WERI-Rb-1 (cell line): Measurements from ENCODE around the gene CTSD.

Experiments
- DNase-seq: peaks from one replicate; pipeline ENCODE4 v3.0.0-alpha.2; 2020
- H3K27ac ChIP-seq: fragments of 250-450 bp; sonication (Bioruptor Pico); 2 replicates; pipeline ENCODE4 v1.5.1; 2020; ENCODE audit warnings: mild to moderate bottlenecking, moderate library complexity
- H3K27me3 ChIP-seq: fragments of 250-450 bp; sonication (Bioruptor Pico); 2 replicates; pipeline ENCODE4 v1.5.1; 2021; ENCODE audit warnings: mild to moderate bottlenecking, low read depth, moderate library complexity; ENCODE audit not compliant: insufficient read depth, severe bottlenecking
- H3K36me3 ChIP-seq: fragments of 250-450 bp; sonication (Bioruptor Pico); 2 replicates; pipeline ENCODE4 v1.5.1; 2020; ENCODE audit warnings: mild to moderate bottlenecking, moderate library complexity
- H3K4me3 ChIP-seq: 2 replicates; pipeline ENCODE4 v1.5.1; 2011; ENCODE audit warnings: low read depth, mild to moderate bottlenecking, control low read depth, low read length
- H3K9me3 ChIP-seq: fragments of 250-450 bp; sonication (Bioruptor Pico); 2 replicates; pipeline ENCODE4 v1.5.1; 2021; ENCODE audit warnings: mild to moderate bottlenecking, moderate library complexity; ENCODE audit not compliant: severe bottlenecking
- CTCF ChIP-seq: IDR thresholded peaks from 2 replicates; pipeline ENCODE4 v1.5.1; 2011; ENCODE audit warnings: low read depth, mild to moderate bottlenecking, control low read depth, inconsistent platforms, low read length

Gene CTSD

GRCh38 chr11:1747753-1748635, 15.7 kb downstream of the CTSD start:
- peaks cover 54% of the 10 kb centered on the region for H3K27me3 ChIP-seq
- H3K36me3 ChIP-seq: no peaks in the 10 kb centered on the region; the same call in 1 of the 2 replicates
- no peak for DNase-seq
- no peak overlapping the region for H3K27ac ChIP-seq
- no peaks in the 10 kb centered on the region for H3K9me3 ChIP-seq
- TF ChIP-seq CTCF: no peak
- no peak overlapping the region for H3K4me3 ChIP-seq

DNA sequence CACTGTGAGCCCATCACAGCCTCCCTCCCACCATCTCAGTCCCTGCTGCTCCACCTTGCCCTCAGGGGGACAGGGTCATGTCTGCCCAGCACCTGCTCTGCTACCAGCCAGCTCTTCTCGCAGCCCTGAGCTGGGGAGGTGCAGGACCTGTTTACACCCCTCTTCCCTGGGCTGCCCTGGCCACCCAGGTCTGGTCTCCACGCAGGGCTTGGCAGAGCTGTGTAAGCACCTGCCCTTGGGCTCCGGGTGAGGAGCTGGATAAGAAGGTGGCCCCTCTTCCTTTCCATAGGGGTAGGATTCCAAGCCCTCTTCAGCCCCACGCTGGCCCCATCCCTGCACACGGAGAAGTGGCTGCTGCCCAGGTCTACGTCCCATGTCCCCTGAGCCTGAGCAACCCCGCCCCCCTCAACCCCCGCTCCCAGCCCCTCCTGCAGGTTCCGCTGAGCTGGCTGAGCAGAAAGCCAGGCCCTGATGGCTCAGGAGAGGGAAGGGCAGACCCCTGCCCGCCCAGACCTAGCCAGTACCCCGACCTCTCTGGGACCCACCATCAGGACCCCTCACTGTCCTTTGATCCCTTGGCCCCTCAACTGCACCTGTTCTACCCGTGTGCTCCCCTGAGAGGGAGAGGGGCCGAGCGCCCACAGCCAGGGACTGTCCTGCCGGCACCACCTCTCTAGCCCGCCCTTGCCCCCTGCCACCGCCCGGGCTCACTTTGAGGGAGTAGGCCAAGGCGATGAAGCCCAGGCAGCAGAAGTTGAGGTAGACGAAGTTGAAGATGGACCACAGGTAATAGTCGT, 16.6 kb downstream of the CTSD start:
- TF ChIP-seq CTCF: no peak
- no peaks in the 10 kb centered on the region for H3K9me3 ChIP-seq
- no peak overlapping the region for H3K27ac ChIP-seq
- DNase-seq: no peak
- H3K36me3 ChIP-seq: no peaks in the 10 kb centered on the region; the same call in 1 of the 2 replicates
- peaks cover 61% of the 10 kb centered on the region for H3K27me3 ChIP-seq
- H3K4me3 ChIP-seq: no peak overlapping the region

DNA sequence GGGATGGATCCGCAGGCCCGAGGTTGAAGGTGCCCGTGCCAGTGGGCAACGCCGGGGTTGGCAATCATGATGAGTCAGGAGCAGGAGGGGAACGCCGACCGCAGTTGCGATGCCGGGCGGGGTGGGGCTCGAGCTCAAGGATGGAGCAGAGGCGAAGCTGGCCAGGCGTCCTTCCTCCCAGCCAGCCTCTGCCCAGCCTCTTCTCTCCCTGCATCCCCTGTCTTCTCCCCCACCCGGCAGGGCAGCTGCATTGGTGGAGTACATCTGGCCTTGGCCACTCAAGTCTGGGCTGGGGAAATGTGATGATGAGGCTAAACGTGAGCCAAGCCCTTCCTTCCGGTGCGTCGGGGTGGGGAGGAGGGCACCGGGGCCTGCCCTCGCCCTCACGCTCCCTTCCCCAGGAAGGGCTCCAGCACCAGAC, 17.2 kb downstream of the CTSD start:
- H3K27ac ChIP-seq: no peak overlapping the region

GRCh38 chr11:1745701-1746320, 17.9 kb downstream of the CTSD start:
- Histone ChIP-seq H3K4me3 (no peak overlapping the region), H3K36me3 (no peaks in the 10 kb centered on the region), H3K27me3 (peaks cover 71% of the 10 kb centered on the region), H3K27ac (no peak overlapping the region), H3K9me3 (no peaks in the 10 kb centered on the region)
- TF ChIP-seq CTCF: no peak
- no peak for DNase-seq

More for the DNA sequence above, 17.2 kb downstream of the CTSD start:
- Histone ChIP-seq H3K4me3 (no peak overlapping the region), H3K27me3 (peaks cover 68% of the 10 kb centered on the region), H3K9me3 (no peaks in the 10 kb centered on the region), H3K36me3 (no peaks in the 10 kb centered on the region)
- no peak for TF ChIP-seq CTCF
- DNase-seq: no peak

GRCh38 chr11:1744891-1745700, 18.6 kb downstream of the CTSD start:
- H3K27ac ChIP-seq: no peak overlapping the region

More at GRCh38 chr11:1744891-1745700, 18.6 kb downstream of the CTSD start:
- Histone ChIP-seq H3K36me3 (no peaks in the 10 kb centered on the region), H3K4me3 (no peak overlapping the region), H3K27me3 (peaks cover 70% of the 10 kb centered on the region), H3K9me3 (no peaks in the 10 kb centered on the region)
- no peak for TF ChIP-seq CTCF
- no peak for DNase-seq
